SH-SY5Y (cell line): Measurements from ENCODE around the gene TIE1.

Source experiments
- GATA2 ChIP-seq: IDR thresholded peaks from 2 replicates; pipeline ENCODE4 v1.6.1; 2011; ENCODE audit warnings: mild to moderate bottlenecking, low read depth, low read length
- GATA3 ChIP-seq: IDR thresholded peaks from 2 replicates; pipeline ENCODE4 v1.6.1; 2011; ENCODE audit warnings: low read depth, mild to moderate bottlenecking, low read length, moderate library complexity

The TIE1 gene

DNA sequence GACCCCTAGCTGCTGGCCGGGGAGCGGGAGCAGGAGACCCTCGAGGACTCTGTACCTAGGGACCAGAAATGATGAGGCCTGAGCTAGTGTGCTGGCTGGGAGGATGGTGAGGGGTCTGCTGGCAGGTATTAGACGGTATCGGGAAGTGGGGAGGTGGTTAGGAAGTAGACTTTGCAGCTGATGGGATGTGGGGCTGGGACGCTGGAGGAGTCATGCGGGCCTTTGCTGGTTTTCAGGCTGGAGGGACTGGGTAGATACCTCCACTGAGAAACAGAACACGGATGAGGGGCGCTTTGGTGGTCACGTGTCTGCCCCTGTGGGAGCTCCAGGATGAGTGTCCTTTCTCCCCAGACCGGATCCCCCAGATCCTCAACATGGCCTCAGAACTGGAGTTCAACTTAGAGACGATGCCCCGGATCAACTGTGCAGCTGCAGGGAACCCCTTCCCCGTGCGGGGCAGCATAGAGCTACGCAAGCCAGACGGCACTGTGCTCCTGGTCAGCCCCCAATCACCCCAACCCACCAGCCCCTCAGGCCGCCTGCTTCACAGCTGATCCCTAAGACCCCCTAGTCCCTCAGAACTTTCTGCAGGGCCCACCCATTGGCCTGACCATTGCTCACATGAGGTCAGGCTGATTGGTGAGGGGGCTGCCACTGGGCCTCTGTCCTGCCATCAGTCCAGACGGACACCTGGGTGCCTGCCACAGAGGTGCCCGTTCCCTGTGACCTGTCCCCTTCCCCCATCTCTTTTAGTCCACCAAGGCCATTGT lies 8.0 kb downstream of the TIE1 start:
- TF ChIP-seq GATA2: no peak
- TF ChIP-seq GATA3: no peak

DNA sequence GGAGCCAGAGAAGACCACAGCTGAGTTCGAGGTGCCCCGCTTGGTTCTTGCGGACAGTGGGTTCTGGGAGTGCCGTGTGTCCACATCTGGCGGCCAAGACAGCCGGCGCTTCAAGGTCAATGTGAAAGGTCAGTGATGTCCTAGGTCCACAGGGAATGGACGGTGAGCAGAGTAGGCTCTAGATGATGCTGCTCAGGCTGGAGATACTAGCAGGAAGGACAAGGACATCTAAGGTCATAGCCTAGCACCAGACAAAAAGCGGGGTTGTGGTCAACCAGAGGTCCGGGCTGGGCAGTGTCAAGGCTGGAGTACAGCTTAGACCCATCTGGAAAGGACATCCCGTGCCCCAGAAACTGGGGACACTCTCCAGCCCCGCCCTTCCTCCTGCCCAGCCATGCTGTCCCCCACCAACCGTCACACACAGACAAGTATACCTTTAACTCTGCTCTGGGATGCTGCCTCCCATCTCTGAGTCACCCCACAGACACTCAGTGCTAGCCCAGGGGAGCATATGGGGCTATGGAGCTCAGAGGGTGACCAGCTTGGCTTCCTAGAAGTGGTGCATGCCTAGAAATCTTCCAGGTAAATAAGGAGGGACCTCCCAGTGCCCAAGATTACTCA lies 8.7 kb downstream of the TIE1 start:
- TF ChIP-seq GATA2 (no peak), GATA3 (no peak)

DNA sequence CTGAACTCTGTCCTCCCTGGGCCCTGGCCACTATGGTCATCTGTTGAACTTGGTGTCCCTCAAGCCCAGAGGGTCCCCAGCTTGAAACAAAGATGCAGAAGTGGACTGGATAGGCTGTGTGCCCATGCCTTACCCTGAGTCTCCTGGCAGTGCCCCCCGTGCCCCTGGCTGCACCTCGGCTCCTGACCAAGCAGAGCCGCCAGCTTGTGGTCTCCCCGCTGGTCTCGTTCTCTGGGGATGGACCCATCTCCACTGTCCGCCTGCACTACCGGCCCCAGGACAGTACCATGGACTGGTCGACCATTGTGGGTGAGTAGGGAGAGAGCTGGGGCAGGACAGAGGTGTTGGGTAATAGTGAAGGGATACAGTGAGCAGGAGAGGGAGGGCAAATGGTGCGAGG lies 10.7 kb downstream of the TIE1 start:
- no peak for TF ChIP-seq GATA2
- no peak for TF ChIP-seq GATA3

DNA sequence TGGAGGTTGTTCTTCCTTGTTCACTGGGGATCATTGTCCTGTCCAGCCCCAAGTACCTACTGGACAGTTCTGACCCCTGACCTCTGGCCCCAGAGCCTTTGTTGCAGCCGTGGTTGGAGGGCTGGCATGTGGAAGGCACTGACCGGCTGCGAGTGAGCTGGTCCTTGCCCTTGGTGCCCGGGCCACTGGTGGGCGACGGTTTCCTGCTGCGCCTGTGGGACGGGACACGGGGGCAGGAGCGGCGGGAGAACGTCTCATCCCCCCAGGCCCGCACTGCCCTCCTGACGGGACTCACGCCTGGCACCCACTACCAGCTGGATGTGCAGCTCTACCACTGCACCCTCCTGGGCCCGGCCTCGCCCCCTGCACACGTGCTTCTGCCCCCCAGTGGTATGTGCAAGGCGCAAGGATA lies 11.4 kb downstream of the TIE1 start:
- no peak for TF ChIP-seq GATA2
- no peak for TF ChIP-seq GATA3

DNA sequence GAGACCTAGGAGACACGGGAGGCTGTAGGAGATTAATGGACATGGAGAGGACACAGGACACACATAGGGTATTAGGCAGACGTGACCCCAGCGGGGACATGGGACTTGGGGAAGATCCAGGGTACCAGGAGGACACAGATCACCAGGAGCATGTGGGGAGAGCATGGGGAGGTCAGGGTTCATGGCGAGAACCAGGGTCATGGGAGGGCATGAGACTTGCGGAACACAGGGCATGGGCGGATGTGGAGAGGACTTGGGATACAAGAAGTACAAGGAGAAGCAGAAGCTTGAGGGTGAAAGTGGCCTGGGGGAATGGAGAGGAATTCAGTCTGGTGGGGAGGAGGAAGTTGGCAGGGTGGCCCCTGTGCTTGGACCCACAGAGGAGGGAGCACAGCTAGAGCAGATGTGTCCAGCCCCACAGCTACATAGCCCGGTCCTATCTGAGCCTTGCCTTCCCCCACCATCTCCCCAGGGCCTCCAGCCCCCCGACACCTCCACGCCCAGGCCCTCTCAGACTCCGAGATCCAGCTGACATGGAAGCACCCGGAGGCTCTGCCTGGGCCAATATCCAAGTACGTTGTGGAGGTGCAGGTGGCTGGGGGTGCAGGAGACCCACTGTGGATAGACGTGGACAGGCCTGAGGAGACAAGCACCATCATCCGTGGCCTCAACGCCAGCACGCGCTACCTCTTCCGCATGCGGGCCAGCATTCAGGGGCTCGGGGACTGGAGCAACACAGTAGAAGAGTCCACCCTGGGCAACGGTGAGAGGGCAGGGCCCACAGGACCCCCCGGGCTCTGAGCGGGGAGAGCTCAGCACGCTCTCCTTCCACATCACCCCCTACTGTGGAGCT lies 12.1 kb downstream of the TIE1 start:
- no peak for TF ChIP-seq GATA2
- TF ChIP-seq GATA3: no peak

DNA sequence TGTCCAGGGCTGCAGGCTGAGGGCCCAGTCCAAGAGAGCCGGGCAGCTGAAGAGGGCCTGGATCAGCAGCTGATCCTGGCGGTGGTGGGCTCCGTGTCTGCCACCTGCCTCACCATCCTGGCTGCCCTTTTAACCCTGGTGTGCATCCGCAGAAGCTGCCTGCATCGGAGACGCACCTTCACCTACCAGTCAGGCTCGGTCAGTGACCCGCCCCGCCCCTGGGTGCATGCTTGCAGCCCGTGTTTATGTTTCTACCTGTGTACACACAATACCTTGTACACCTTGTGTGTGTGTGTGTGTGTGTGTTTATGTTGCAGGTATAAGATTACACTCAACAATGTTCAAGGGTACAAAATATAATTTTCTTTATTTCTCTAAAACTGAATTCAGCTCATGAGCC lies 13.0 kb downstream of the TIE1 start:
- TF ChIP-seq GATA3 (no peak), GATA2 (no peak)

DNA sequence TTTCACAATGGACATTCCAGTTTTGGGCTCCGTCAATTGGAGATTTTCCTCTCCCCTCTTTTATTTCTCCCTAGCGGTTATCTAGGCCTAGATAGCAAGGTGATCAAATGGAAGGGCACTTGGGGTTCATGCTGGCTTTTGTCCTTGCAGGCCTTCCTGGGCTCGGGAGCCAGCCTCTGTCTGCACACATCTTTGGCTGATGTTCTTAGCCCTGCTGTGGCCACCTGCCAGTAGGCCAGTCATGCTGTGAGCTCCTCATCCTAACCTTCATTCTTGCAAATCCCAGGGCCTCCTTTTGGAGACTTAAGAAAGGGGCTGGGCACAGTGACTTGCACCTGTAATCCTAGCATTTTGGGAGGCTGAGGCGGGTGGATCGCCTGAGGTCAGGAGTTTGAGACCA lies 13.5 kb downstream of the TIE1 start:
- TF ChIP-seq GATA3: no peak
- TF ChIP-seq GATA2: no peak

DNA sequence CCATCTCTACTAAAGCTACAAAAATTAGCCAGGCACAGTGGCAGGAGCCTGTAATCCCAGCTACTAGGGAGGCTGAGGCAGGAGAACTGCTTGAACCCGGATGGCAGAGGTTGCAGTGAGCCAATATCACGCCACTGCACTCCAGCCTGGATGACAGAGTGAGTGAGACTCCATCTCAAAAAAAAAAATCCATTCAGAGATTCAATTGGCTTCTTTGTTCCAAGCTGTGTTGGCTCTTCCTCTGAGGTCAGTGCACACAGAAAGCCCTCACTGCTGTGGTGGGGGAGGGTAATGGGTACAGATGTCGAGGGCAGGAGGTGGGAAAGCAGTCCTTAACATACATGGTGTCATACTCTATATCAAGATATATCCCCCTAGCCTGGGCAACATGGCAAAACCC lies 14.7 kb downstream of the TIE1 start:
- no peak for TF ChIP-seq GATA2
- no peak for TF ChIP-seq GATA3

DNA sequence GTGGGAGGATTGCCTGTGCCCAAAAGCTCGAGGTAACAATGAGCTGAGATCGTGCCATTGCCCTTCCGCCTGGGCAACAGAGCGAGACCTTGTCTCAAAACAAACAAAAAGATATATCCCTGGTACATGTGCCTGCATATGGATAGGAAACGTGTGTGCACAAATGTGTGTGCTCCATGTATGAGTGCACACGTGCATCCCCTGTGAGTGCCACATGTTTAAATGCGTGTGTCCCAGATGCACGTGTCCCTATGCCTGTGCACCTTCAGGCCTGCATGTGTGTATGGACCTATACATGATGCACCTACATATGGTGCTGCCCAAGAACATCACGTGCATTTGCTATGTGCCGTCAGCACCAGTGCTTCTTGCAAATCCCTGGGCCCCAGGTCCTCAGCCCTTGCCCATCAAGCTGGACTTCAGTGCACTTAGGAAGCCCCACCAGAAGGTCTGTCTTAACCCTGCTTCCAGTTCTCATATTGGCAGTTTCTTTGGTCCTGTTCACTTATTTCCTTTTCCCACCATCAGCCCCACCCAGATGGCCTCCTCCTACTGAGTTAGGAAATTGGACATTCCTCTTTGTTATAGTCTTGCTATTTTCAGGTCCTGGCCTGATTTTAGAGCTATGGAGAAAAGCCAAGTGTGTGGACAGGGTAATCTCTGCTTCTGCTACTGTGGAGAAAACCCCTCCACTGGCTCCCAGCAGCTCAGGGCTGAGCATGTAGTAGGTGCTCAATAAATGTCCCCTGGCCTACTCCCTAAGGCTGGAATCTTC lies 15.4 kb downstream of the TIE1 start:
- TF ChIP-seq GATA2 (no peak), GATA3 (no peak)

DNA sequence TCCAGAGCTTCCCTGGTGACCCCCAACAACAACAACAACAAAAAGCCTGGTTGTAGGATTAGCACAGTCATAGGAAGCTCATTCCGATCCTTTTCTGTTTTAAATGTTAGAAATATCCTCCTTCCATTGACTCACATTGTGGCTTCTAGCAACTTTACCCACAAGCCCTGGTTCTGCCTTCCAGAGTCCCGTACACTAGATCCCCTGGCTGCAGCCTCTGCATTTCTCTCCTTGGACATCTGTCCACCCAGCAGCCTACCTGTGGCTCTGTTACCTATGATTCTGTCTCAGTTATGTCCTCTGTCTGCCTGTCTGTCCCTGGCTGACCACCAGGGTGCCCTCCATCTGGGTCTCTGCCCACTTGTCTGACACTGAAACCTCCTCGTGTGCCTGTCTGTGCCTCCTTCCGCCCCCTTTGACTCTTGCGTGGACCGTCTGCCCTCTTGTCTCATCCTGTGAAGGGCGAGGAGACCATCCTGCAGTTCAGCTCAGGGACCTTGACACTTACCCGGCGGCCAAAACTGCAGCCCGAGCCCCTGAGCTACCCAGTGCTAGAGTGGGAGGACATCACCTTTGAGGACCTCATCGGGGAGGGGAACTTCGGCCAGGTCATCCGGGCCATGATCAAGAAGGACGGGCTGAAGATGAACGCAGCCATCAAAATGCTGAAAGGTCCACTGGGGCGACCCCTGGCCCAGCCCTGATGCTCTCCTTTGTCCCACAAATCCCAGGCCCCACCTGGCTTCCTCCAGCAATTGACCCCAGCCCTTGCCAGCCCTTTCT lies 16.1 kb downstream of the TIE1 start:
- TF ChIP-seq GATA2: no peak
- TF ChIP-seq GATA3: no peak

DNA sequence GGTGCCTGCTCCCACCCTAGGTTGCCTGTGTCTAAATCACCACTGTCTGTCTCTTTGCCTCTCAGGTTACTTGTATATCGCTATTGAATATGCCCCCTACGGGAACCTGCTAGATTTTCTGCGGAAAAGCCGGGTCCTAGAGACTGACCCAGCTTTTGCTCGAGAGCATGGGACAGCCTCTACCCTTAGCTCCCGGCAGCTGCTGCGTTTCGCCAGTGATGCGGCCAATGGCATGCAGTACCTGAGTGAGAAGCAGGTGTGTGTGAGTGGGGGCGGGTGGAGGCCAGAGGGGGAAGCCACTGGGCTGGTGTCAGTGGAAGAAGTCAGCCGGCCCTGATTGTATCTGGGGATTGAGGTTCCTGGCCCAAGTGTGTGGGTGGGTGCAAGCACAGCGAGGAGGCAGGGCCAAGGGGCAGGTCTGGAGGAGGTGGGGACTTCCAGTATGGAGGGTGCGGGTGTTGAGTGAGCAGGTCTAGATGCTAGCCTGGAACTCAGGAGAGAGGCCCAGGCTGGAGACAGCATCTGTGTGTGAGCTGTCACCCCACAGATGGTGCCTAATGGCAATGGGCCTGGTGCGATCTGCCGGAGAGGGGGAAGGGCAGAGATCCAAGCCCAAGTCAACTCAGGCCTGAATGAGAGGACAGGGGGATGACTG lies 17.2 kb downstream of the TIE1 start:
- no peak for TF ChIP-seq GATA3
- TF ChIP-seq GATA2: no peak

DNA sequence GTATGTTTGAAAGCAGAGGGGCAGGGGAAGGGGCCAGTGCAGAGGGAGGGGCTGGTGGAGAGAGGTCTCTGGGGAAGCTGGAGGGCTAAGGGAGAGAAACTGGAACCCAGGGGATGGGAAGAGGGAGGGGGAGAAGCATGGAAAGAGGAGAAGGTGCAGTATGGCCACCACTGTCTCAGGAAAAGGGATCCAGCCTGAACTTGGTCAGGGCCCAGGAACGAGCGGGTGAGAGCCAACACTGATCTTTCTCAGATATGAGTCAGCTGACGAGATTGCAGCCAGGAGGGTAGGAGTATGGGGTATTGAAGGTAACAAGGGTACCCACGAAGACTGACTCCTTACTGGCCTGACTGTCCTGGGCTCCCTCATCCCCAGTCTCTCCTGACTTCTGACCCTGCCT lies 18.0 kb downstream of the TIE1 start:
- TF ChIP-seq GATA3 (no peak), GATA2 (no peak)

DNA sequence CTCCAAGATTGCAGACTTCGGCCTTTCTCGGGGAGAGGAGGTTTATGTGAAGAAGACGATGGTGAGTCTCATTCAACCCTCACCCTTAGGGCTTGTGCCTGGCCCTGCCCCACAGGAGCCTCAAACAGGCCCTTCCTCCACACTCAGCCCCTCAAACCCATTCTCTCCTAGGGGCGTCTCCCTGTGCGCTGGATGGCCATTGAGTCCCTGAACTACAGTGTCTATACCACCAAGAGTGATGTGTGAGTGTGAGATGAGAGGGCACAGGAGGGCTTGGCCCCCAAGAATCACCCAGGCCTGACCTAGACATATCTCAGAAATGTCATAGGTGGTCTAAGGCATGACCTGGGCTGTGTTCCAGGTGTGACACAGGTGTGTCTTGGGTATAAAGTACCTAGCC lies 18.5 kb downstream of the TIE1 start:
- TF ChIP-seq GATA2: no peak
